ENCODE results near the gene OPCML. TPM values are rescaled to one million over a fixed set of nuclear protein-coding genes. Genes with fewer than 3 reads are reported as not detected.

Gene OPCML
- total RNA-seq, 1 experiment from 2014 or later = not detected

DNA sequence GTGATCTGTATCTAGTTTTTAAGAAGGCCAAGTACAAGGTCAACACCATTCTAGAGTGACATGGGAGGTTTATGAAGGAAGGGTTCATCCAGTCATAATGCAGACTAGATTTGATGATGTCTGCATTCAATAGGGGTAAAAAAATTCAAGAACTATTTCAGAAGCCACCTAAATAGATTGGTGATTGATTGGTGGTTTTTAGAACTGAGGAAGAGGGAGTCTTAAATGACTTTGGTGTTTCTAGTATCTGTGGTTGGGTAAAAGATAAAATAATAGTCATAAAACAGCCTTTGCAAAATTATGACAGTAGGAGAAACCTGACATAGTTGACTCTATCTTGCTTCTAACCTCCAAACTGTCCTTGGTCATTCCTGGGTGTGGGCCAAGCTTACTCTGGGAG, 114.1 kb downstream of the OPCML start:
- Histone ChIP-seq H3K9me3 (ENCODE audit: control insufficient read depth, insufficient read depth, low read depth, low read length) (no peaks in the 10 kb centered on the region), H3K4me1 (ENCODE audit: control insufficient read depth, insufficient read depth, low read length) (no peaks in the 10 kb centered on the region), H3K27ac (ENCODE audit: low read length) (no peak overlapping the region), H3K36me3 (ENCODE audit: control insufficient read depth, insufficient read depth, low read length) (no peaks in the 10 kb centered on the region), H3K27me3 (ENCODE audit: control insufficient read depth, insufficient read depth, low read length) (no peaks in the 10 kb centered on the region; the same call in 1 of the 2 replicates), H3K4me3 (ENCODE audit: low read depth in 2 of 2, low read length in 2 of 2) (no peak overlapping the region)
- CTCF ChIA-PET = no interaction called here
- DNase-seq (ENCODE audit: low read depth, low spot score) = no peak
- TF ChIP-seq REST (IDR thresholded peaks at IDR 0.05; ENCODE audit: insufficient read depth in 1 of 2, low read depth in 2 of 2, low read length in 1 of 2) (no peak), TCF7L2 (IDR thresholded peaks at IDR 0.05; ENCODE audit: low read depth, low read length) (no peak), SIN3A (IDR thresholded peaks at IDR 0.05; ENCODE audit: borderline replicate concordance, insufficient read depth, low read depth, low read length) (no peak), CTCF (IDR thresholded peaks at IDR 0.05) (no peak), POLR2AphosphoS5 (IDR thresholded peaks at IDR 0.05; ENCODE audit: low read depth, low read length) (no peak)
- POLR2A ChIA-PET = no interaction called here
- no TSS peak for BruUV-seq (replicated peaks)
- ATAC-seq = no peak
- in situ Hi-C loops (cut with HindIII; ENCODE audit: low pct_unique_long_range_greater_than_20kb, low sequenced_read_pairs) = no loop called here
- intact Hi-C loops (cut with micrococcal nuclease; ENCODE audit: unreplicated experiment) = no loop called here

DNA sequence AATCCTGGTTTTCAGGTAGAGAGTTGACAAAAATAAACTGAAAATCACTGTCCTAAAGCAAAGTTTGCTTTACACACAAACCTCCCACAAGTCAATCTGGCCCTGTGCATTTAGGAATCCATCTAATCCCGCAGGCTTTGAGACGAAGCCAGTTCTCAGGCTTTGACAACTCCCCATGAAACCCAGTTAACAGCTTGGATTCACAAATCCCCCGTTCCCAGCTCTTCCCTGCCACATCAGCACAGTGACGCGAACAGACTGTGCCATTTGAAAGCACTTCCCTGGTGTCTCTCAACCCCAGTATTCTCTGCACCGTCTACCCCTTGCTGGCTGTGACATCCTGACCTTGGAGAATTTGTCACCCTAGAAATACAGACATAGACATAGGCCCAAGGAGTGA, 117.8 kb downstream of the OPCML start:
- Histone ChIP-seq H3K27me3 (ENCODE audit: control insufficient read depth, insufficient read depth, low read length) (no peaks in the 10 kb centered on the region), H3K9me3 (ENCODE audit: control insufficient read depth, insufficient read depth, low read depth, low read length) (no peaks in the 10 kb centered on the region), H3K27ac (ENCODE audit: low read length) (no peak overlapping the region), H3K4me3 (ENCODE audit: low read depth in 2 of 2, low read length in 2 of 2) (no peak overlapping the region), H3K36me3 (ENCODE audit: control insufficient read depth, insufficient read depth, low read length) (no peaks in the 10 kb centered on the region), H3K4me1 (ENCODE audit: control insufficient read depth, insufficient read depth, low read length) (no peaks in the 10 kb centered on the region)
- TF ChIP-seq TCF7L2 (IDR thresholded peaks at IDR 0.05; ENCODE audit: low read depth, low read length) = no peak
- no peak for TF ChIP-seq SIN3A (IDR thresholded peaks at IDR 0.05; ENCODE audit: borderline replicate concordance, insufficient read depth, low read depth, low read length)
- TF ChIP-seq REST (IDR thresholded peaks at IDR 0.05; ENCODE audit: insufficient read depth in 1 of 2, low read depth in 2 of 2, low read length in 1 of 2) = no peak
- TF ChIP-seq CTCF (IDR thresholded peaks at IDR 0.05) = no peak
- no peak for TF ChIP-seq POLR2AphosphoS5 (IDR thresholded peaks at IDR 0.05; ENCODE audit: low read depth, low read length)
- intact Hi-C loops (cut with micrococcal nuclease; ENCODE audit: unreplicated experiment) (no loop called here), in situ Hi-C loops (cut with HindIII; ENCODE audit: low pct_unique_long_range_greater_than_20kb, low sequenced_read_pairs) (no loop called here)
- POLR2A ChIA-PET = no interaction called here
- DNase-seq (ENCODE audit: low read depth, low spot score) (no peak), ATAC-seq (no peak)
- CTCF ChIA-PET = no interaction called here
- BruUV-seq (replicated peaks) = no TSS peak
